ENCODE results near the gene BPI.

BPI gene

DNA sequence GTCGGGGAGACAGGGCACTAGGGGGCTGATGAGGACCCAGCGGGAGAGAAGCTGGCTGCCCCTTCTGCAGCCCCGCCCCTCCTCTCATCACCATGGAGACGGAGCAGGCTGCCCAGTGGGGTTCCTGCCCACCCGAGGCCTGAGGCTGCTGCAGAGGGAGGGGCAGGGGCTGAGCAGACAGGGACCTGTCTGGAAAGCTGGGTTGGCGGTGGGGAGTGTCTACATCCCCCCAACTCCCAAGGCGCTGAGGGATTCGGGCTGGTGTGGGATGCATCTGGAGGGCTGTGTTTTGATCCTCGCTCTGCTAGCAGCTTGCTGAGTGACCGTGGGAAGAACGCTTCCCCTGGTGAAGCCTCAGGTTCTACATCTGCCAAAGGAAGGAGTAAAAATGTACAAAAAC, 1.2 kb upstream of the BPI start:
- Histone ChIP-seq H3K4me2 (ENCODE audit: low read length) (no peak overlapping the region), H3K4me1 (ENCODE audit: control insufficient read depth in 1 of 2, insufficient read depth in 2 of 2, low read length in 2 of 2) (peaks cover 11 to 12% of the 10 kb centered on the region in 2 experiments), H2AK5ac (ENCODE audit: low read length) (no peak overlapping the region), H2BK12ac (ENCODE audit: low read length) (no peak overlapping the region), H2BK120ac (ENCODE audit: insufficient read depth, low read length, poor library complexity) (no peak overlapping the region), H2AFZ (ENCODE audit: insufficient read depth, low read length, poor library complexity) (no peak overlapping the region), H3K27ac (ENCODE audit: low read depth, low read length) (no peak overlapping the region), H4K12ac (ENCODE audit: low read depth, low read length) (no peak overlapping the region), H3K36me3 (ENCODE audit: control insufficient read depth in 1 of 2, insufficient read depth in 2 of 2, low read length in 2 of 2) (no peaks in the 10 kb centered on the region), H3K23ac (ENCODE audit: low read length) (peak overlapping the region; percentile 10), H2BK5ac (ENCODE audit: low read depth, low read length, poor library complexity) (no peak overlapping the region), H4K8ac (ENCODE audit: low read depth, low read length) (no peak overlapping the region), H3K9me3 (ENCODE audit: insufficient read depth, low read depth, low read length) (no peaks in the 10 kb centered on the region), H4K91ac (ENCODE audit: low read depth, low read length) (no peak overlapping the region), H3K27me3 (ENCODE audit: insufficient read depth, low read length) (no peaks in the 10 kb centered on the region), H3K14ac (ENCODE audit: low read length) (no peak overlapping the region), H3K4me3 (ENCODE audit: low read depth, low read length) (no peak overlapping the region), H3K4ac (ENCODE audit: low read depth, low read length) (no peak overlapping the region), H3K18ac (ENCODE audit: low read length) (no peak overlapping the region), H3K79me2 (ENCODE audit: control insufficient read depth, insufficient read depth, low read length, poor library complexity) (no peaks in the 10 kb centered on the region), H3K9ac (ENCODE audit: low read length) (no peak overlapping the region), H3K79me1 (ENCODE audit: low read length) (peaks cover 2% of the 10 kb centered on the region)
- DNase-seq = no peak
- no CpG with 5 or more reads among the region's 11 CpGs for WGBS (ENCODE audit: extremely low coverage, insufficient coverage, insufficient read length)

DNA sequence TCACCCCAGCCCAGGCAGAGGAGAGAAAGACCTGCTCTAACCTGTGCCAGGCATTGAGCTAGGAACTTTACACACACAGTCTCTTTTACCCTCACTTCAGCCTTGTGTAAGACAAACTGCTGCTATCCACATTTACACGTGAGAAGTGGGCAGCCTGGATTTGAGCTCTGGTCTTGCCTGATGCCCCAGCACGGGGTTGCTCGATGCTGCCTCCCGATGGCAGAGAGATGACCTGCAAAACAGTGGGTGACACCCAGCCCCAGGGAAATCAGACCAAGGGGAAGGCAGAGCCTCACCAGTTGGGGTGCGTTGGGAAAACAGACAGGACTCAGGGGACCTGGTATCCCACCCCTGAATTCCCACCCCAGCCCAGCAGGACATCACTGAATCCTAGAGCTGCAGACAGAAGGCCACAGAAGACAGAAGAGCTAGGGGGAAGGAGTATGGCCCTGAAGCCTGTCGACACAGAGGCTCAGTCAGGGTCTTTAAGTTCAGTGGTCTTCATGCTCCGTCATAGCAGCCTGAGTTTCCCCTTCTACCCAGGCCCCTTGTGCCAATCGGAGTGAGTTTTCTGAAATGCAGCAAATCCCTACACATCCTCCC, 990 bp downstream of the BPI start:
- no peaks in the 10 kb centered on the region for H3K79me2 ChIP-seq (ENCODE audit: control insufficient read depth, insufficient read depth, low read length, poor library complexity)
- H2BK5ac ChIP-seq (ENCODE audit: low read depth, low read length, poor library complexity) = no peak overlapping the region
- no peak overlapping the region for H2BK120ac ChIP-seq (ENCODE audit: insufficient read depth, low read length, poor library complexity)
- H3K23ac ChIP-seq (ENCODE audit: low read length) = no peak overlapping the region
- H3K27ac ChIP-seq (ENCODE audit: low read depth, low read length) = no peak overlapping the region
- peaks cover 5% of the 10 kb centered on the region in 2 experiments for H3K4me1 ChIP-seq (ENCODE audit: control insufficient read depth in 1 of 2, insufficient read depth in 2 of 2, low read length in 2 of 2)
- WGBS (ENCODE audit: extremely low coverage, insufficient coverage, insufficient read length) = no CpG with 5 or more reads among the region's 8 CpGs
- no peak overlapping the region for H4K91ac ChIP-seq (ENCODE audit: low read depth, low read length)
- no peak overlapping the region for H2BK12ac ChIP-seq (ENCODE audit: low read length)
- H2AK5ac ChIP-seq (ENCODE audit: low read length) = no peak overlapping the region
- no peaks in the 10 kb centered on the region for H3K79me1 ChIP-seq (ENCODE audit: low read length)
- H3K4me2 ChIP-seq (ENCODE audit: low read length) = no peak overlapping the region
- H3K18ac ChIP-seq (ENCODE audit: low read length) = no peak overlapping the region
- no peak overlapping the region for H2AFZ ChIP-seq (ENCODE audit: insufficient read depth, low read length, poor library complexity)
- H3K14ac ChIP-seq (ENCODE audit: low read length) = no peak overlapping the region
- no peak overlapping the region for H4K8ac ChIP-seq (ENCODE audit: low read depth, low read length)
- no peaks in the 10 kb centered on the region for H3K9me3 ChIP-seq (ENCODE audit: insufficient read depth, low read depth, low read length)
- peak; percentile 13 to 50 for DNase-seq
- no peaks in the 10 kb centered on the region for H3K36me3 ChIP-seq (ENCODE audit: control insufficient read depth in 1 of 2, insufficient read depth in 2 of 2, low read length in 2 of 2)
- H3K27me3 ChIP-seq (ENCODE audit: insufficient read depth, low read length) = no peaks in the 10 kb centered on the region
- no peak overlapping the region for H3K4me3 ChIP-seq (ENCODE audit: low read depth, low read length)
- no peak overlapping the region for H3K4ac ChIP-seq (ENCODE audit: low read depth, low read length)
- no peak overlapping the region for H3K9ac ChIP-seq (ENCODE audit: low read length)
- no peak overlapping the region for H4K12ac ChIP-seq (ENCODE audit: low read depth, low read length)

DNA sequence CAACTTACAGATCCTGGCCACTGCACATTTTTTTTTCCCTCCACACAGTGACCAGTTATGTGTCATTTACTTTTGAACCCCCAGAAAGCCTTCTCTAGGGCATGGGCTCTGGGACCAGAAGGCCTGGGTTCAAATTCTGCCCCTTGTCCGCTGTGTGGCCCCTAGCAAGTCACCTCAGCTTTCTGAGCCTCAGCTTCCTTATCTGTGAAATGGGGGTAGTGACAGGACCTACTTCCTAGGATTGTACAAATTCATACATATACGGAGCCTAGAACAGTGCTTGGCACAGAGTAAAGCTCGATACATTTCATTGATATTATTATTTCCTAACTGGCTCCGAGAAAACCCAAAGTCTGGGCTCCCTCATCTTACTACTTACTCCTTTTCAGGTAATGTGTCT, 1.6 kb downstream of the BPI start:
- no CpG with 5 or more reads among the region's 4 CpGs for WGBS (ENCODE audit: extremely low coverage, insufficient coverage, insufficient read length)
- no peak overlapping the region for H2AK5ac ChIP-seq (ENCODE audit: low read length)
- H3K79me1 ChIP-seq (ENCODE audit: low read length) = no peaks in the 10 kb centered on the region
- no peak overlapping the region for H3K18ac ChIP-seq (ENCODE audit: low read length)
- no peak overlapping the region for H2AFZ ChIP-seq (ENCODE audit: insufficient read depth, low read length, poor library complexity)
- no peak overlapping the region for H3K23ac ChIP-seq (ENCODE audit: low read length)
- DNase-seq = no peak
- no peak overlapping the region for H3K14ac ChIP-seq (ENCODE audit: low read length)
- H4K91ac ChIP-seq (ENCODE audit: low read depth, low read length) = no peak overlapping the region
- H2BK12ac ChIP-seq (ENCODE audit: low read length) = no peak overlapping the region
- H3K4me1 ChIP-seq (ENCODE audit: control insufficient read depth in 1 of 2, insufficient read depth in 2 of 2, low read length in 2 of 2) = no peaks in the 10 kb centered on the region
- H3K4me3 ChIP-seq (ENCODE audit: low read depth, low read length) = no peak overlapping the region
- H3K9ac ChIP-seq (ENCODE audit: low read length) = no peak overlapping the region
- H3K27me3 ChIP-seq (ENCODE audit: insufficient read depth, low read length) = no peaks in the 10 kb centered on the region
- H3K79me2 ChIP-seq (ENCODE audit: control insufficient read depth, insufficient read depth, low read length, poor library complexity) = no peaks in the 10 kb centered on the region
- H3K9me3 ChIP-seq (ENCODE audit: insufficient read depth, low read depth, low read length) = no peaks in the 10 kb centered on the region
- H3K4ac ChIP-seq (ENCODE audit: low read depth, low read length) = no peak overlapping the region
- H3K27ac ChIP-seq (ENCODE audit: low read depth, low read length) = no peak overlapping the region
- H3K4me2 ChIP-seq (ENCODE audit: low read length) = no peak overlapping the region
- H3K36me3 ChIP-seq (ENCODE audit: control insufficient read depth in 1 of 2, insufficient read depth in 2 of 2, low read length in 2 of 2) = no peaks in the 10 kb centered on the region
- H2BK120ac ChIP-seq (ENCODE audit: insufficient read depth, low read length, poor library complexity) = no peak overlapping the region
- H4K8ac ChIP-seq (ENCODE audit: low read depth, low read length) = no peak overlapping the region
- H2BK5ac ChIP-seq (ENCODE audit: low read depth, low read length, poor library complexity) = no peak overlapping the region
- H4K12ac ChIP-seq (ENCODE audit: low read depth, low read length) = no peak overlapping the region

DNA sequence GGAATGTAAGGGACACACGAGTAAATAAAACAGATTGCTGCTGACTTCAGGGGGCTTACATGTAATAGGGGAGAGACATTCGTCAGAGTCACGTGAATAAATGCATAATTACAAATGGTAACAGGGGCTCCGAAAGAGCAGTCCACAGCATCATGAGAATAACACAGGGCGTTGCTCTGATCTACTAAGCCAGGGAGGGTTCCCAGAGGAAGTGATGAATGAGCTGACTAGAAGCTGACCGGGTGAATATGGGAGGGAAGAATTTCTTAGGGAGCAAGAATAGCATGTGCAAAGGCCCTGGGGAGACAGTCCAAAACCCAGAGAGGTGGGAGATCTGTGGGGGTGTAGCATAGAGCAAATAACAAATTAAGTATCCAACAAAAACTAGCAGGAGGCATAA, 2.4 kb downstream of the BPI start:
- H3K4me1 ChIP-seq (ENCODE audit: control insufficient read depth in 1 of 2, insufficient read depth in 2 of 2, low read length in 2 of 2) = no peaks in the 10 kb centered on the region
- WGBS (ENCODE audit: extremely low coverage, insufficient coverage, insufficient read length) = no CpG with 5 or more reads among the region's 6 CpGs

More for the DNA sequence above, 2.4 kb downstream of the BPI start:
- no peak overlapping the region for H2AFZ ChIP-seq (ENCODE audit: insufficient read depth, low read length, poor library complexity)
- H4K8ac ChIP-seq (ENCODE audit: low read depth, low read length) = no peak overlapping the region
- no peak overlapping the region for H3K14ac ChIP-seq (ENCODE audit: low read length)
- no peak for DNase-seq
- no peak overlapping the region for H4K91ac ChIP-seq (ENCODE audit: low read depth, low read length)
- no peak overlapping the region for H2BK120ac ChIP-seq (ENCODE audit: insufficient read depth, low read length, poor library complexity)
- no peaks in the 10 kb centered on the region for H3K9me3 ChIP-seq (ENCODE audit: insufficient read depth, low read depth, low read length)
- no peak overlapping the region for H3K27ac ChIP-seq (ENCODE audit: low read depth, low read length)
- no peak overlapping the region for H2AK5ac ChIP-seq (ENCODE audit: low read length)
- H3K18ac ChIP-seq (ENCODE audit: low read length) = no peak overlapping the region
- H3K79me2 ChIP-seq (ENCODE audit: control insufficient read depth, insufficient read depth, low read length, poor library complexity) = no peaks in the 10 kb centered on the region
- H2BK12ac ChIP-seq (ENCODE audit: low read length) = no peak overlapping the region
- H3K36me3 ChIP-seq (ENCODE audit: control insufficient read depth in 1 of 2, insufficient read depth in 2 of 2, low read length in 2 of 2) = no peaks in the 10 kb centered on the region
- no peak overlapping the region for H2BK5ac ChIP-seq (ENCODE audit: low read depth, low read length, poor library complexity)
- no peak overlapping the region for H3K4ac ChIP-seq (ENCODE audit: low read depth, low read length)
- no peak overlapping the region for H3K9ac ChIP-seq (ENCODE audit: low read length)
- no peak overlapping the region for H3K4me3 ChIP-seq (ENCODE audit: low read depth, low read length)
- H3K23ac ChIP-seq (ENCODE audit: low read length) = no peak overlapping the region
- no peaks in the 10 kb centered on the region for H3K79me1 ChIP-seq (ENCODE audit: low read length)
- no peaks in the 10 kb centered on the region for H3K27me3 ChIP-seq (ENCODE audit: insufficient read depth, low read length)
- H4K12ac ChIP-seq (ENCODE audit: low read depth, low read length) = no peak overlapping the region
- no peak overlapping the region for H3K4me2 ChIP-seq (ENCODE audit: low read length)

Measured in trophoblast cell (in vitro differentiated cells and primary cell).